Esophagus squamous epithelium (tissue), 5 donors: ENCODE data around the gene TRNAU1AP. TPM values are rescaled to one million over a fixed set of nuclear protein-coding genes. Genes with fewer than 3 reads are reported as not detected.
"Not testable (repeated sequence)": the region's sequence is repeated elsewhere in the genome, so short reads cannot be mapped to it uniquely, and the experiment has no call there.

Experiments used
- DNase-seq: peaks from one replicate; lab custom pipeline; 2025; lab: John Stamatoyannopoulos, UW
- H3K27ac ChIP-seq, 4 donors: fragments of 200-600 bp; sonication (generic); one replicate each; pipeline ENCODE4 v1.5.1; 2016 to 2019; ENCODE audit warnings: mild to moderate bottlenecking in 1 of 4
- H3K27me3 ChIP-seq, 4 donors: fragments of 200-600 bp; sonication (generic); 1 replicate in 3 of 4; 2 replicates in 1 of 4; pipeline versions ENCODE4 v1.5.1 to v1.6.0; 2017 to 2021; ENCODE audit warnings: antibody characterized with exemption in 1 of 4
- H3K36me3 ChIP-seq, 3 donors: fragments of 200-600 bp; sonication (generic); one replicate each; pipeline ENCODE4 v1.5.1; 2016 to 2019
- H3K4me1 ChIP-seq, 3 donors: fragments of 200-600 bp; sonication (generic); one replicate each; pipeline ENCODE4 v1.5.1; 2017 to 2019
- H3K4me3 ChIP-seq, 4 donors: fragments of 200-600 bp; sonication (generic); 1 replicate in 3 of 4; 2 replicates in 1 of 4; pipeline ENCODE4 v1.5.1; 2016 to 2019; ENCODE audit warnings: mild to moderate bottlenecking in 2 of 4, moderate library complexity in 1 of 4
- H3K9me3 ChIP-seq, 3 donors: fragments of 200-600 bp; sonication (generic); one replicate each; pipeline ENCODE4 v1.5.1; 2016 to 2019
- CTCF ChIP-seq, 6 experiments: fragments of 450-650 bp in 4 of 6; fragments of 200-600 bp in 2 of 6; sonication (generic) in 2 of 6; IDR thresholded peaks; one replicate each; pipeline ENCODE4 v1.5.1; 2016 to 2019; ENCODE audit warnings: antibody characterized with exemption in 6 of 6, mild to moderate bottlenecking in 4 of 6, moderate library complexity in 4 of 6
- POLR2A ChIP-seq, 4 donors: fragments of 450-650 bp; IDR thresholded peaks; one replicate each; pipeline ENCODE4 v1.6.1; 2017; ENCODE audit warnings: antibody characterized with exemption in 4 of 4, mild to moderate bottlenecking in 4 of 4, moderate library complexity in 3 of 4
- WGBS, 2 donors: methylation state at CpG; one replicate each; pipeline ENCODE4 v1.1.5; 2018; 5-methylcytosine and 5-hydroxymethylcytosine counted together
- intact Hi-C: fragments of 100-400 bp; cut with DNase I; formaldehyde crosslinking; loops from one replicate; pipeline ENCODE4 v1.15.0; 2022
- total RNA-seq, 4 donors: library from RNA; depleted of rRNA; stranded (reverse); fragments of >200 nt; gene quantifications; one replicate each; pipeline ENCODE4 v1.1.0, GENCODE V29; 2016
- donor health status: DM: yes; HTN: yes; CAD: no.

The TRNAU1AP gene
- total RNA-seq, 4 donors from 2014 or later: 12.4 to 21.4 (median 16.4) TPM

- WGBS, 2 donors: 83 to 85% methylated on average over 6 of the region's 6 CpGs
- Histone ChIP-seq H3K4me1 (peaks cover 13 to 36% (median 15%) of the 10 kb centered on the region in 3 donors), H3K27ac (no peak overlapping the region), H3K9me3 (no peaks in the 10 kb centered on the region), H3K4me3 (no peak overlapping the region), H3K27me3 (no peaks in the 10 kb centered on the region), H3K36me3 (no peaks in the 10 kb centered on the region)
- intact Hi-C loops: loop anchor here (5.0 kb wide), 1 partner anchor 81 kb away; no protein-coding TSS in a partner anchor
- no peak for DNase-seq
- TF ChIP-seq CTCF (IDR thresholded peaks at IDR 0.05): no peak
- TF ChIP-seq POLR2A (IDR thresholded peaks at IDR 0.05): no peak
Measured at GRCh38 chr1:28521502-28522164, 31.3 kb upstream of the TRNAU1AP start.

DNA sequence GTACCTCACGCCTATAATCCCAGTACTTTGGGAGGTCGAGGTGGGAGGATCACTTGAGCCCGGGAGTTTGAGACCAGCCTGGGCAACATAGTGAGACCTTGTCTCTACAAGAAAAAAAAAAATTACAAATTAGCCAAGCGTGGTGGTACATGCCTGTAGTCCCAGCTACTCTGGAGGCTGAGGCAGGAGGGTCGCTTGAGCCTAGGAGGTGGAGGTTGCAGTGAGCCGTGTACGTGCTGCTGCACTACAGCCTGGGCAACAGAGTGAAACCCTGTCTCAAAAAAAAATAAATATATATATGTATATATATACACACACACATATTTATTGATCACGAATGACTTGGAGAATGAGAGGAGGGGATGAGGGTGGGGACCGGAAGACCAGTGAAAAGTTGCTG, 30.3 kb upstream of the TRNAU1AP start:
- not testable (repeated sequence) for H3K9me3 ChIP-seq, DNase-seq, H3K36me3 ChIP-seq, H3K27me3 ChIP-seq, H3K27ac ChIP-seq, H3K4me3 ChIP-seq
- intact Hi-C loops: loop anchor here (5.0 kb wide), 1 partner anchor 80 kb away; no protein-coding TSS in a partner anchor
- WGBS, 2 donors: 85 to 90% methylated on average over 9 of the region's 9 CpGs
- peaks cover 12 to 32% (median 14%) of the 10 kb centered on the region in 3 donors for H3K4me1 ChIP-seq

- DNase-seq, H3K36me3 ChIP-seq, H3K4me3 ChIP-seq, H3K27me3 ChIP-seq, intact Hi-C loops, H3K9me3 ChIP-seq: not testable (repeated sequence)
- H3K4me1 ChIP-seq: peaks cover 0 to 14% (median 0%) of the 10 kb centered on the region in 3 donors
- H3K27ac ChIP-seq: peak overlapping the region in 1 of 4 donors; percentile 1
- WGBS, 2 donors: 76 to 79% methylated on average over 10 of the region's 10 CpGs
Measured at GRCh38 chr1:28525002-28525642, 27.8 kb upstream of the TRNAU1AP start.

DNA sequence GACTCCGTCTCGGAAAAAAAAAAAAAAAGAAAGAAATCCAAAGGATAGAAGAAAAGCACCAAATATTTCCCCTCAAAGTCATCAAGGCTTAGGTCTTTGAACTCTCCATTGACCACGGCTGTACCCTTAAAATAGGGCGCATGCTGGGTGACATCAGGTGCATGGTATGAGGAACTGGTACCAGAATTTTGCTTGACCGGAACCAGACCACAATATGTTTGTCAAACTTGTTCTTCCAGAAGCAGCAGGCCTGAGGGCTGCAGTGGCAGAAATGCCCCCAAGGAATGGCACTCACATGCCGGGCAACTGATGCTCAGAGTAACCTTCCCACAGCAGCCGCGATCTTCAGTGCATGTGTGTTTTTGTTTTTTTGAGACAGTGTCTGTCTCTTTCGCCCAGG, 26.0 kb upstream of the TRNAU1AP start:
- peaks cover 0 to 22% (median under 1%) of the 10 kb centered on the region in 3 donors for H3K36me3 ChIP-seq
- peaks cover 0 to 14% (median 0%) of the 10 kb centered on the region in 3 donors for H3K4me1 ChIP-seq
- WGBS, 2 donors: 80 to 88% methylated on average over 9 of the region's 9 CpGs
- H3K27ac ChIP-seq: peak overlapping the region in 1 of 4 donors; percentile 20
- H3K4me3 ChIP-seq: no peak overlapping the region
- no peaks in the 10 kb centered on the region for H3K27me3 ChIP-seq
- no peak for DNase-seq
- H3K9me3 ChIP-seq: no peaks in the 10 kb centered on the region
- intact Hi-C loops: no loop called here
- TF ChIP-seq POLR2A (IDR thresholded peaks at IDR 0.05) (no peak), CTCF (IDR thresholded peaks at IDR 0.05) (no peak)

GRCh38 chr1:28530456-28530855, 22.4 kb upstream of the TRNAU1AP start:
- WGBS, 2 donors: 100% methylated on average over 5 of the region's 31 CpGs; no CpG with 5 or more reads in 1 of the 2 donors
- no peaks in the 10 kb centered on the region for H3K9me3 ChIP-seq
- H3K36me3 ChIP-seq: peaks cover 0 to 53% (median 10%) of the 10 kb centered on the region in 3 donors
- H3K27ac ChIP-seq: no peak overlapping the region
- no peak for DNase-seq
- peaks cover 0 to 4% (median 0%) of the 10 kb centered on the region in 3 donors for H3K4me1 ChIP-seq
- TF ChIP-seq POLR2A (IDR thresholded peaks at IDR 0.05) (no peak), CTCF (IDR thresholded peaks at IDR 0.05) (no peak)
- intact Hi-C loops: no loop called here
- no peak overlapping the region for H3K4me3 ChIP-seq
- no peaks in the 10 kb centered on the region for H3K27me3 ChIP-seq

- intact Hi-C loops: no loop called here
- DNase-seq: no peak
- H3K36me3 ChIP-seq: peaks cover 7 to 87% (median 19%) of the 10 kb centered on the region in 3 donors
- no peaks in the 10 kb centered on the region for H3K27me3 ChIP-seq
- WGBS, 2 donors: 90 to 93% methylated on average over 3 to 6 of the region's 6 CpGs
- no peak overlapping the region for H3K4me3 ChIP-seq
- no peak for TF ChIP-seq POLR2A (IDR thresholded peaks at IDR 0.05)
- no peaks in the 10 kb centered on the region for H3K9me3 ChIP-seq
- H3K4me1 ChIP-seq: no peaks in the 10 kb centered on the region
- no peak overlapping the region for H3K27ac ChIP-seq
Measured at GRCh38 chr1:28534671-28535070, 18.2 kb upstream of the TRNAU1AP start.
